ENCODE measurements around the gene CDCA4. TPM values are rescaled to one million over a fixed set of nuclear protein-coding genes. Genes with fewer than 3 reads are reported as not detected.

The CDCA4 gene
- total RNA-seq, 4 donors from 2014 or later: 27.7 to 38.6 (median 35.8) TPM

GRCh38 chr14:105059035-105059924, 38.4 kb upstream of the CDCA4 start:
- no peaks in the 10 kb centered on the region for H3K9me3 ChIP-seq
- WGBS: 53% methylated on average over 15 of the region's 22 CpGs
- no peak overlapping the region for H3K4me3 ChIP-seq
- peak in 1 of 2 donors; percentile 56 for DNase-seq (ENCODE audit: low spot score in 2 of 2)
- no peak overlapping the region for H3K27ac ChIP-seq
- no peaks in the 10 kb centered on the region for H3K27me3 ChIP-seq
- peaks cover 21% of the 10 kb centered on the region for H3K4me1 ChIP-seq
- TF ChIP-seq POLR2A (IDR thresholded peaks at IDR 0.05): no peak
- no peaks in the 10 kb centered on the region for H3K36me3 ChIP-seq

- Histone ChIP-seq H3K4me3 (no peak overlapping the region), H3K9me3 (no peaks in the 10 kb centered on the region), H3K27me3 (no peaks in the 10 kb centered on the region), H3K36me3 (no peaks in the 10 kb centered on the region), H3K4me1 (peaks cover 21% of the 10 kb centered on the region), H3K27ac (no peak overlapping the region)
- 75% methylated on average over 7 of the region's 14 CpGs for WGBS
- DNase-seq (ENCODE audit: low spot score in 2 of 2): peak in 1 of 2 donors; percentile 51
- TF ChIP-seq CTCF (IDR thresholded peaks at IDR 0.05) (no peak), POLR2AphosphoS5 (IDR thresholded peaks at IDR 0.05) (no peak), POLR2A (IDR thresholded peaks at IDR 0.05) (no peak), EP300 (IDR thresholded peaks at IDR 0.05) (no peak)
Observed at GRCh38 chr14:105058521-105059034, 37.7 kb upstream of the CDCA4 start.

- no peaks in the 10 kb centered on the region for H3K27me3 ChIP-seq
- H3K27ac ChIP-seq: no peak overlapping the region
- TF ChIP-seq POLR2A (IDR thresholded peaks at IDR 0.05): no peak
- no peak for TF ChIP-seq EP300 (IDR thresholded peaks at IDR 0.05)
- no peak for TF ChIP-seq POLR2AphosphoS5 (IDR thresholded peaks at IDR 0.05)
- no peak for TF ChIP-seq CTCF (IDR thresholded peaks at IDR 0.05)
- 87% methylated on average over 11 of the region's 22 CpGs for WGBS
- no peaks in the 10 kb centered on the region for H3K36me3 ChIP-seq
- H3K9me3 ChIP-seq: no peaks in the 10 kb centered on the region
- DNase-seq (ENCODE audit: low spot score in 2 of 2): peak in 1 of 2 donors; percentile 54
- no peak overlapping the region for H3K4me3 ChIP-seq
- H3K4me1 ChIP-seq: peaks cover 18% of the 10 kb centered on the region
Observed at GRCh38 chr14:105056303-105056831, 35.5 kb upstream of the CDCA4 start.

- Histone ChIP-seq H3K4me3 (no peak overlapping the region), H3K27ac (no peak overlapping the region), H3K4me1 (peaks cover 18% of the 10 kb centered on the region), H3K36me3 (no peaks in the 10 kb centered on the region), H3K9me3 (no peaks in the 10 kb centered on the region), H3K27me3 (no peaks in the 10 kb centered on the region)
- TF ChIP-seq EP300 (IDR thresholded peaks at IDR 0.05): no peak
- TF ChIP-seq POLR2A (IDR thresholded peaks at IDR 0.05): no peak
- no peak for TF ChIP-seq POLR2AphosphoS5 (IDR thresholded peaks at IDR 0.05)
- no peak for TF ChIP-seq CTCF (IDR thresholded peaks at IDR 0.05)
- DNase-seq (ENCODE audit: low spot score in 2 of 2): no peak
- 84% methylated on average over 28 of the region's 33 CpGs for WGBS
Observed at GRCh38 chr14:105055736-105056302, 34.9 kb upstream of the CDCA4 start.

GRCh38 chr14:105055334-105055733, 34.5 kb upstream of the CDCA4 start:
- Histone ChIP-seq H3K27ac (no peak overlapping the region), H3K27me3 (no peaks in the 10 kb centered on the region), H3K4me1 (peaks cover 18% of the 10 kb centered on the region), H3K36me3 (no peaks in the 10 kb centered on the region), H3K4me3 (no peak overlapping the region), H3K9me3 (no peaks in the 10 kb centered on the region)
- no peak for DNase-seq (ENCODE audit: low spot score in 2 of 2)
- TF ChIP-seq CTCF (IDR thresholded peaks at IDR 0.05): no peak
- no peak for TF ChIP-seq EP300 (IDR thresholded peaks at IDR 0.05)
- TF ChIP-seq POLR2AphosphoS5 (IDR thresholded peaks at IDR 0.05): no peak
- no peak for TF ChIP-seq POLR2A (IDR thresholded peaks at IDR 0.05)
- 73% methylated on average over 15 of the region's 15 CpGs for WGBS
